Lower lobe of right lung (tissue), 2 donors: ENCODE data around the gene IQSEC3. TPM values are rescaled to one million over a fixed set of nuclear protein-coding genes. Genes with fewer than 3 reads are reported as not detected.

Experiments
- ATAC-seq, 2 donors: fragments of 200-7000 bp; cut with Tn5 transposase; one replicate each; pipeline ENCODE4 v1.9.1; 2020 to 2022; ENCODE audit warnings: mild to moderate bottlenecking in 2 of 2, moderate library complexity in 2 of 2
- DNase-seq: peaks from one replicate; pipeline ENCODE4 v3.0.0-alpha.2; 2020
- H3K27ac ChIP-seq: fragments of 200-600 bp; one replicate; pipeline ENCODE4 v1.8.0; 2022
- H3K27me3 ChIP-seq: fragments of 200-600 bp; one replicate; pipeline ENCODE4 v1.8.0; 2022; ENCODE audit warnings: low read depth
- H3K36me3 ChIP-seq: fragments of 200-600 bp; one replicate; pipeline ENCODE4 v1.8.0; 2022; ENCODE audit warnings: mild to moderate bottlenecking
- H3K4me1 ChIP-seq: fragments of 200-600 bp; one replicate; pipeline ENCODE4 v1.8.0; 2022
- H3K4me3 ChIP-seq: fragments of 200-600 bp; one replicate; pipeline ENCODE4 v1.8.0; 2022; ENCODE audit warnings: mild to moderate bottlenecking
- H3K9me3 ChIP-seq: fragments of 200-600 bp; one replicate; pipeline ENCODE4 v1.8.0; 2022
- CTCF ChIP-seq: fragments of 200-600 bp; IDR thresholded peaks from one replicate; pipeline ENCODE4 v1.8.0; 2022; ENCODE audit warnings: antibody characterized with exemption, mild to moderate bottlenecking
- intact Hi-C: fragments of 100-400 bp; cut with DNase I; formaldehyde crosslinking; loops from one replicate; pipeline ENCODE4 v1.11.0; 2022
- total RNA-seq: library from RNA; stranded (reverse); fragmentation: NEBNext Ultra II Directional; extraction: Animal tissue kit (Norgen Biotek cat#: 25700); gene quantifications from one replicate; pipeline ENCODE4 v1.2.1, GENCODE V29; 2021
- donor health status: DM: no; HTN: yes; CAD: no; lungs with severe emphysema.

Gene IQSEC3
- total RNA-seq, 1 donor from 2014 or later = 10.7 TPM

- ATAC-seq = no peak
- no peaks in the 10 kb centered on the region for H3K4me1 ChIP-seq
- DNase-seq = no peak
- no peak for TF ChIP-seq CTCF
- H3K36me3 ChIP-seq = no peaks in the 10 kb centered on the region
- H3K27me3 ChIP-seq = peaks cover 34% of the 10 kb centered on the region
- intact Hi-C loops = no loop called here
- H3K4me3 ChIP-seq = no peak overlapping the region
- no peak overlapping the region for H3K27ac ChIP-seq
- no peaks in the 10 kb centered on the region for H3K9me3 ChIP-seq
Observed at GRCh38 chr12:96543-96942, 30.0 kb downstream of the IQSEC3 start.

GRCh38 chr12:98924-99352 lies 32.4 kb downstream of the IQSEC3 start:
- peaks cover 36% of the 10 kb centered on the region for H3K27me3 ChIP-seq
- no peak for ATAC-seq
- H3K9me3 ChIP-seq = no peaks in the 10 kb centered on the region
- H3K4me3 ChIP-seq = no peak overlapping the region
- no peak for DNase-seq
- H3K36me3 ChIP-seq = no peaks in the 10 kb centered on the region
- intact Hi-C loops = no loop called here
- H3K4me1 ChIP-seq = no peaks in the 10 kb centered on the region
- no peak for TF ChIP-seq CTCF
- H3K27ac ChIP-seq = no peak overlapping the region

- Histone ChIP-seq H3K9me3 (no peaks in the 10 kb centered on the region), H3K4me1 (peaks cover 3% of the 10 kb centered on the region), H3K4me3 (no peak overlapping the region), H3K27ac (no peak overlapping the region), H3K36me3 (no peaks in the 10 kb centered on the region), H3K27me3 (peaks cover 38% of the 10 kb centered on the region)
- no peak for DNase-seq
- ATAC-seq = no peak
- intact Hi-C loops = no loop called here
- no peak for TF ChIP-seq CTCF
Observed at GRCh38 chr12:99605-100004, 33.0 kb downstream of the IQSEC3 start.

- no peak overlapping the region for H3K4me3 ChIP-seq
- peaks cover 41% of the 10 kb centered on the region for H3K27me3 ChIP-seq
- peaks cover 5% of the 10 kb centered on the region for H3K4me1 ChIP-seq
- intact Hi-C loops = no loop called here
- no peaks in the 10 kb centered on the region for H3K9me3 ChIP-seq
- ATAC-seq (no peak), DNase-seq (no peak)
- no peak for TF ChIP-seq CTCF
- no peaks in the 10 kb centered on the region for H3K36me3 ChIP-seq
- H3K27ac ChIP-seq = no peak overlapping the region
Observed at GRCh38 chr12:101969-102878, 35.7 kb downstream of the IQSEC3 start.

GRCh38 chr12:102879-103168 lies 36.3 kb downstream of the IQSEC3 start:
- no peaks in the 10 kb centered on the region for H3K36me3 ChIP-seq
- peaks cover 5% of the 10 kb centered on the region for H3K4me1 ChIP-seq
- no peaks in the 10 kb centered on the region for H3K9me3 ChIP-seq
- ATAC-seq = no peak
- DNase-seq = no peak
- no peak for TF ChIP-seq CTCF
- no peak overlapping the region for H3K4me3 ChIP-seq
- H3K27me3 ChIP-seq = peaks cover 41% of the 10 kb centered on the region
- intact Hi-C loops = no loop called here
- H3K27ac ChIP-seq = no peak overlapping the region
